Measurements from ENCODE around the gene B3GNT7.

Gene B3GNT7

DNA sequence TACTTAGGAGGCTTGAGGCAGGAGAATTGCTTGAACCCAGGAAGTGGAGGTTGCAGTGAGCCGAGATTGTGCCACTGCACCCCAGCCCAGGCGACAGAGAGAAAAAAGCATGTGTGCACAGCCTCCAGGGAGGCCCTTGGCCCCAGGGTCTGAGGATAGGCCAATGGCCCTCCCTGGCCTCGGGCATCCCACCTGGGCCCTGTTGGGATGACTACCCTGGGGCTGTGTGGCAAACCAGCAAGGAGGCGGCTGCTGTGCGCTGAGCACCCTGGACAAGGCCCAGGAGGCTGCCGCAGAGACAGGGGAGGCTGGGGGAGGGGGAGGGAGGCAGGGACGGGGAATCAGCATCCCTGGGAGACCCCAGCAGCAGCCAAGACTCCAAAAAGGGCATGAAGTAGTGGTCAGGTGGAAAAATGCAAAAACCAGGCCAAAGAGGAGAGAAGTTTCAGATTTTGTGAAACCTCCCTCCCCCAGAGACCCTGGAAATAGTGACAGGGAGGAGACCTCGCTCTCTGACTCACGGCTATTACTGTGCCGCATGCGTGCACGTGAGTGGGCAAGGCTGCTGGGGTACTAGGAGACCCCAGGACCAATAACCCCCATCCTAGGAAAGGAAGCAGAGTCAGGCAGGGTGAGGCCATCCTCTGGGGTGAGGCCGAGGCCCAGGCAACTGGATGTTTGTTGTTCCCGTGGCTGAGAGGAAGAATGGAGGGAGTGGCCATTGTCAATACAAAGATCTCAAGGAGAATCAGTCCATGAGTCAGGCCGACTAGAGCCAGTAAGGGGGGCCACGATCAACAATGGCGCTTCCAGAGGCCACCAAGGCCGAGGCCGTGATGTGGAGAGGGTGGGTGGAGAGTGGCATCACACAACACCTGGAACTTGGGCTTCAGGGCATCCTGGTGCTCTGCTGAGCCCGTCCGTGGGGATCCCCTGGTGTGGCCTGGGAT lies 16.0 kb upstream of the B3GNT7 start:
- TF ChIP-seq, protein P1, sequence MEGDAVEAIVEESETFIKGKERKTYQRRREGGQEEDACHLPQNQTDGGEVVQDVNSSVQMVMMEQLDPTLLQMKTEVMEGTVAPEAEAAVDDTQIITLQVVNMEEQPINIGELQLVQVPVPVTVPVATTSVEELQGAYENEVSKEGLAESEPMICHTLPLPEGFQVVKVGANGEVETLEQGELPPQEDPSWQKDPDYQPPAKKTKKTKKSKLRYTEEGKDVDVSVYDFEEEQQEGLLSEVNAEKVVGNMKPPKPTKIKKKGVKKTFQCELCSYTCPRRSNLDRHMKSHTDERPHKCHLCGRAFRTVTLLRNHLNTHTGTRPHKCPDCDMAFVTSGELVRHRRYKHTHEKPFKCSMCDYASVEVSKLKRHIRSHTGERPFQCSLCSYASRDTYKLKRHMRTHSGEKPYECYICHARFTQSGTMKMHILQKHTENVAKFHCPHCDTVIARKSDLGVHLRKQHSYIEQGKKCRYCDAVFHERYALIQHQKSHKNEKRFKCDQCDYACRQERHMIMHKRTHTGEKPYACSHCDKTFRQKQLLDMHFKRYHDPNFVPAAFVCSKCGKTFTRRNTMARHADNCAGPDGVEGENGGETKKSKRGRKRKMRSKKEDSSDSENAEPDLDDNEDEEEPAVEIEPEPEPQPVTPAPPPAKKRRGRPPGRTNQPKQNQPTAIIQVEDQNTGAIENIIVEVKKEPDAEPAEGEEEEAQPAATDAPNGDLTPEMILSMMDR (IDR thresholded peaks at IDR 0.05; ENCODE audit: borderline replicate concordance, insufficient read depth, low read depth, low read length): no peak
- no peak overlapping the region for H3K4me3 ChIP-seq (ENCODE audit: low read depth, low read length)

DNA sequence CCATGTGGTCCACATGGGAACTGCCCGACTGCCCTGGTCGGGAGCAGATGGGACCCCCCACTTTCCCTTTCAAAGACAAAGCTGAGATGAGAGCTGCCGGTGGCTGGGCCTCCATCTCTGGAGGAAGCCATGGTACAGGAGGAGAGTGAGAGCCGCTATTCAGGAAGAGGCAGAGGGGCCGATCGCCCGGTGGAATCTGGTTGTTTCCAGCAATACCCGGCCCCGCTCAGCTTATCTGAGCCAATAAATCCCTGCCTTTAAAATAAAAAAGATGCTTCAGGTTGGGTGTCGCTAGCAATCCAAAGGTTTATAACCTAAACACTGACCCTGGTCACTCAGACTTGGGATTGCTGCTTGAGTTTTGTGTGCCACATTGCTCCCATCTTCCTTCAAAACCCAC lies 15.2 kb upstream of the B3GNT7 start:
- TF ChIP-seq, protein P1 (IDR thresholded peaks at IDR 0.05; ENCODE audit: borderline replicate concordance, insufficient read depth, low read depth, low read length): no peak
- no peak overlapping the region for H3K4me3 ChIP-seq (ENCODE audit: low read depth, low read length)

DNA sequence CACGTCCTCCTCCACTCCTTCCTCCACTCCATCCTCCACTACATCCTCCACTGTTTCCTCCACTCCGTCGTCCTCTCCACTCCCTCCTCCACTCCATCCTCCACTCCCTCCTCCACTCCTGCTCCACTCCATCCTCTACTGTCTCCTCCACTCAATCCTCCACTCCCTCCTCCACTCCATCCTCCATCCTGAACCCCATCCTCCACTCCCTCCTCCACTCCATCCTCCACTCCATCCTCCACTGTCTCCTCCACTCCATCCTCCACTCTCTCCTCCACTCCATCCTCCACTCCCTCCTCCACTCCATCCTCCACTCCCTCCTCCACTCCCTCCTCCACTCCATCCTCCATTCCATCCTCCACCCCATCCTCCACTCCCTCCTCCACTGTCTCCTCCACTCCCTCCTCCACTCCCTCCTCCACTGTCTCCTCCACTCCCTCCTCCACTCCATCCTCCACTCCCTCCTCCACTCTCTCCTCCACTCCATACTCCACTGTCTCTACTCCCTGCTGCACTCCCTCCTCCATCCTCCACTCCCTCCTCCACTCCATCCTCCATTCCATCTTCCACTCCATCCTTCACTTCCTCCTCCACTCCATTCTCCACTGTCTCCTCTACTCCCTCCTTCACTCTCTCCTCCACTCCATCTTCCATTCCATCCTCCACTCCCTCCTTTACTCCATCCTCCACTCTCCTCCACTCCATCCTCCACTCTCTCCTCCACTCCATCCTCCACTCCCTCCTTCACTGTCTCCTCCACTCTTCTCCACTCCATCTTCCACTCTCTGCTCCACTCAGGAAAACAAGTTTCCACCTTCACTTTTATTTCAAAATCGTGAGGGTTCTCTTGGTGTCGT lies 14.3 kb upstream of the B3GNT7 start:
- H3K4me3 ChIP-seq (ENCODE audit: low read depth, low read length): no peak overlapping the region
- TF ChIP-seq, protein P1 (IDR thresholded peaks at IDR 0.05; ENCODE audit: borderline replicate concordance, insufficient read depth, low read depth, low read length): no peak

DNA sequence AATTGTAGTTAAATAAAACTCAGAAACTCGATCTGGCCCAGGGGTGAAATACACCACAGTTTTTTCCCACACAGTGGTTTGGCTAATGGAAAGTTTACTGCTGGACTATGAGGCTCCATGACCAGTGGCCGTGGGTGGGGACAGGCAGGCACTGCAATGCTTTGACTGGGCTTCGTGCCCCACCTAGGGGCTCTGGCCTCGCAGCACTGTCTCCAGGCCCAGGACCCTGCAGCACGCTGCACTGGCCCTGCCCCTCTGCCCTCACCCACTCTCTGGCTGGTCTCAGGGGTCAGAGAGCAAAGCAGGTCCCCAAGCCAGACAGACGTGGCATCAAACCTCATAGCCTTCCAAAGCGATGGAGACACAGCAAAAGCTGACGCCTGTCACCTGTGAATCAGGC lies 13.4 kb upstream of the B3GNT7 start:
- TF ChIP-seq, protein P1 (IDR thresholded peaks at IDR 0.05; ENCODE audit: borderline replicate concordance, insufficient read depth, low read depth, low read length): no peak

DNA sequence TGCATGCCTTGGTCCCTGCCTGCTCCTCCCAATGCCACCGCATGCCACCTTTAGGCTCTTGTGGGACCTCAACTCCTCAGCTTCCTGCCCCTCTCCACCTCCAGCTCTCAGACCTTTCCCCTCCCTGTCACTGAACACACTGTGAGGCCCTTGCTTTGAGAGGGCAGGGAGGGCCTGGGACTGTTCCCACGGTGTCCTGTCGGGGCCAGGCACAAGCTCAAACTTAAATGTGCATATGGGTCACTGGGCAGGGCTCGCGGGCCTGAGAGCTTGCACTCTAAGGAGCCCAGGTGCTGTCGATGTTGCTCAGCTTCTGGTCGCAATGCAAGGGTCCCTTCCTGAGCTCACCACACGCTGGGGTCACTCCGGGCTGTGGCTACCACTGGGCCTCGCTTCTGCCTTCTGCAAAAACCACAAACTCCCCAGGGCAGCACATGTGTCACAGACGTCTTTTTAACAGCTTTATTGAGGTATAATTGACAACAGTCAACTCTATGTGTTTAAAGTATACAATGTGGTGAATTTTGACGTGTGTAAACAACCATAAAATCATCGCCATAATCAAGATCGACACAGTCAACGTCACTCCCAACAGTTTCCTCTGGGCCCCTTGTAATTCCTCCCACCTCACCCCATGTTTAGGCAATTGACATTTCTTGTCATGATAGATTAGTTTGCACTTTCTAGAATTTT lies 11.9 kb upstream of the B3GNT7 start:
- TF ChIP-seq, protein P1 (IDR thresholded peaks at IDR 0.05; ENCODE audit: borderline replicate concordance, insufficient read depth, low read depth, low read length): no peak
- no peak overlapping the region for H3K4me3 ChIP-seq (ENCODE audit: low read depth, low read length)

More for the DNA sequence above, 13.4 kb upstream of the B3GNT7 start:
- no peak overlapping the region for H3K4me3 ChIP-seq (ENCODE audit: low read depth, low read length)

DNA sequence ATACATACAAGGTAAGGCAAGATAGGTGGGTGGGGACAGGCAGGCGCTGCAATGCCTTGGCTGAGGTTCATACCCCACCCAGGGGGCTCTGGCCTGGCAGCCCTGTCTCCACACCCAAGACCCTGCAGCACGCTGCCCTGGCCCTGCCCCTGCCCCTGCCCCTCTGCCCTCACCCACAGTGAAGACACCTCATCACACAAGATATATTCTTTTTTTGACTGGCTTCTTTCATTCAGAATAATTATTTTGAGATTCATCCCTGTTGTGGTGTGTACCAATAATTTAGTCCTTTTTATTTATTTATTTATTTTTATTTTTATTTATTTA lies 11.4 kb upstream of the B3GNT7 start:
- TF ChIP-seq, protein P1 (IDR thresholded peaks at IDR 0.05; ENCODE audit: borderline replicate concordance, insufficient read depth, low read depth, low read length): no peak
- no peak overlapping the region for H3K4me3 ChIP-seq (ENCODE audit: low read depth, low read length)

Data from GM12875 (cell line).